Body of pancreas (tissue), 4 donors: ENCODE measurements around the gene DMXL2.

Source experiments
- POLR2A ChIP-seq, 3 donors: fragments of 450-650 bp; IDR thresholded peaks; one replicate each; pipeline ENCODE4 v1.6.1; 2016; ENCODE audit warnings: antibody characterized with exemption in 3 of 3, mild to moderate bottlenecking in 2 of 3
- TF ChIP-seq, protein P1 (sequence below), 7 experiments: fragments of 450-650 bp in 4 of 7; fragments of 200-600 bp in 3 of 7; sonication (generic) in 3 of 7; IDR thresholded peaks; one replicate each; pipeline ENCODE4 v1.5.1; 2016 to 2019; ENCODE audit warnings: antibody characterized with exemption in 7 of 7

DNA sequence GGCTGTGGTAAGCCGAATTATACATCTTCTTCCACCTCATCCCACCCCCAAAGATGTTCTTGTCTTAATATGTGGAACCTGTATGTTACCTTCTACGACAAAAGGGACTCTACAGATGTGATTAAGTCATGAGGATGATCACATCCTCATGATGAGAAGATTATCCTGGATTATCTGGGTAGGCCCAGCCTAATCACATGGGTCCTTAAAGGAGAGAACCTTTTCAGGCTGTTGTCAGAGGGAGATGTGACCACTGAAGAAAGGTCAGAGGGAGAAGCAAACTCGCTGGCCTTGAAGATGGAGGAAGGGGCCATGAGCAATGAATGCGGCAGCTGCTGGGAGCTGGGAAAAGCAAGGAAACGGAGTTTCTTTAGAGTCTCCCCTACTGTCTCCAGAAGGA lies 45.9 kb upstream of the DMXL2 start:
- TF ChIP-seq, protein P1, sequence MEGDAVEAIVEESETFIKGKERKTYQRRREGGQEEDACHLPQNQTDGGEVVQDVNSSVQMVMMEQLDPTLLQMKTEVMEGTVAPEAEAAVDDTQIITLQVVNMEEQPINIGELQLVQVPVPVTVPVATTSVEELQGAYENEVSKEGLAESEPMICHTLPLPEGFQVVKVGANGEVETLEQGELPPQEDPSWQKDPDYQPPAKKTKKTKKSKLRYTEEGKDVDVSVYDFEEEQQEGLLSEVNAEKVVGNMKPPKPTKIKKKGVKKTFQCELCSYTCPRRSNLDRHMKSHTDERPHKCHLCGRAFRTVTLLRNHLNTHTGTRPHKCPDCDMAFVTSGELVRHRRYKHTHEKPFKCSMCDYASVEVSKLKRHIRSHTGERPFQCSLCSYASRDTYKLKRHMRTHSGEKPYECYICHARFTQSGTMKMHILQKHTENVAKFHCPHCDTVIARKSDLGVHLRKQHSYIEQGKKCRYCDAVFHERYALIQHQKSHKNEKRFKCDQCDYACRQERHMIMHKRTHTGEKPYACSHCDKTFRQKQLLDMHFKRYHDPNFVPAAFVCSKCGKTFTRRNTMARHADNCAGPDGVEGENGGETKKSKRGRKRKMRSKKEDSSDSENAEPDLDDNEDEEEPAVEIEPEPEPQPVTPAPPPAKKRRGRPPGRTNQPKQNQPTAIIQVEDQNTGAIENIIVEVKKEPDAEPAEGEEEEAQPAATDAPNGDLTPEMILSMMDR (IDR thresholded peaks at IDR 0.05), result no peak
- no peak for TF ChIP-seq POLR2A (IDR thresholded peaks at IDR 0.05)
